ENCODE results near the gene DOCK4.
A peak's percentile ranks its signal among the peaks of the same experiment; 100 is the strongest.
"Not testable (repeated sequence)": the region's sequence is repeated elsewhere in the genome, so short reads cannot be mapped to it uniquely, and the experiment has no call there.

The DOCK4 gene

GRCh38 chr7:111911166-111911961, 294.8 kb downstream of the DOCK4 start:
- H3K27me3 ChIP-seq (ENCODE audit: insufficient read depth, poor library complexity, severe bottlenecking) = no peaks in the 10 kb centered on the region
- TF ChIP-seq, protein P1, sequence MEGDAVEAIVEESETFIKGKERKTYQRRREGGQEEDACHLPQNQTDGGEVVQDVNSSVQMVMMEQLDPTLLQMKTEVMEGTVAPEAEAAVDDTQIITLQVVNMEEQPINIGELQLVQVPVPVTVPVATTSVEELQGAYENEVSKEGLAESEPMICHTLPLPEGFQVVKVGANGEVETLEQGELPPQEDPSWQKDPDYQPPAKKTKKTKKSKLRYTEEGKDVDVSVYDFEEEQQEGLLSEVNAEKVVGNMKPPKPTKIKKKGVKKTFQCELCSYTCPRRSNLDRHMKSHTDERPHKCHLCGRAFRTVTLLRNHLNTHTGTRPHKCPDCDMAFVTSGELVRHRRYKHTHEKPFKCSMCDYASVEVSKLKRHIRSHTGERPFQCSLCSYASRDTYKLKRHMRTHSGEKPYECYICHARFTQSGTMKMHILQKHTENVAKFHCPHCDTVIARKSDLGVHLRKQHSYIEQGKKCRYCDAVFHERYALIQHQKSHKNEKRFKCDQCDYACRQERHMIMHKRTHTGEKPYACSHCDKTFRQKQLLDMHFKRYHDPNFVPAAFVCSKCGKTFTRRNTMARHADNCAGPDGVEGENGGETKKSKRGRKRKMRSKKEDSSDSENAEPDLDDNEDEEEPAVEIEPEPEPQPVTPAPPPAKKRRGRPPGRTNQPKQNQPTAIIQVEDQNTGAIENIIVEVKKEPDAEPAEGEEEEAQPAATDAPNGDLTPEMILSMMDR (IDR thresholded peaks at IDR 0.05; ENCODE audit: poor library complexity, severe bottlenecking) = no peak
- peaks cover 11% of the 10 kb centered on the region; the same call in 1 of the 2 replicates for H3K36me3 ChIP-seq (ENCODE audit: low read depth)
- H3K27ac ChIP-seq (ENCODE audit: poor library complexity, severe bottlenecking) = no peak overlapping the region
- DNase-seq (ENCODE audit: low spot score) = no peak
- H3K9me3 ChIP-seq (ENCODE audit: severe bottlenecking) = no peaks in the 10 kb centered on the region
- H3K4me1 ChIP-seq (ENCODE audit: insufficient read depth, poor library complexity, severe bottlenecking) = no peaks in the 10 kb centered on the region
- no peak overlapping the region for H3K4me3 ChIP-seq (ENCODE audit: severe bottlenecking)
- no peak for ATAC-seq (ENCODE audit: low read depth)

DNA sequence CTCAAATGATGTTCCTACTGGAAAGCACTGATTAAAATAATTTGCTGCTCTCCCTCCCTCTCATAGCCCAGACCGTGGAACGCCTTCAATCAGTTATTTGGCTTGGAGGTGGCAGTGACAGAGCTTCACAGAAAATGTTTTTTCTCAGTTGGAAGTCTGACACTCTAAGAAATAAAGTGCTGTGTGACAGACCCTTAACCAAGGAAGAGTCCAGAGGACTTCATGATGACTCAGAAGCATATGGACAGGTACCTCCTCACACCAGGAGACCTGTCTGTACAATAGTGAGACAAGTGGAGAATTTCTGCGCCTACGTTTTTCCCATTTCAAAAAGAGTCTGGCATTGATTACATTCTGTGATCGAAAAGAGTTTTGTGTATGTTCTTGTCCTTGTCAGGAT, 295.5 kb downstream of the DOCK4 start:
- ATAC-seq (ENCODE audit: low read depth) (no peak), DNase-seq (ENCODE audit: low spot score) (no peak)
- Histone ChIP-seq H3K4me1 (ENCODE audit: insufficient read depth, poor library complexity, severe bottlenecking) (no peaks in the 10 kb centered on the region), H3K4me3 (ENCODE audit: severe bottlenecking) (no peak overlapping the region), H3K9me3 (ENCODE audit: severe bottlenecking) (no peaks in the 10 kb centered on the region), H3K36me3 (ENCODE audit: low read depth) (peaks cover 6% of the 10 kb centered on the region; the same call in 1 of the 2 replicates), H3K27me3 (ENCODE audit: insufficient read depth, poor library complexity, severe bottlenecking) (no peaks in the 10 kb centered on the region), H3K27ac (ENCODE audit: poor library complexity, severe bottlenecking) (no peak overlapping the region)
- TF ChIP-seq, protein P1 (IDR thresholded peaks at IDR 0.05; ENCODE audit: poor library complexity, severe bottlenecking) = no peak

- H3K27me3 ChIP-seq (ENCODE audit: insufficient read depth, poor library complexity, severe bottlenecking); H3K9me3 ChIP-seq (ENCODE audit: severe bottlenecking); ATAC-seq (ENCODE audit: low read depth); H3K4me3 ChIP-seq (ENCODE audit: severe bottlenecking); H3K4me1 ChIP-seq (ENCODE audit: insufficient read depth, poor library complexity, severe bottlenecking); H3K36me3 ChIP-seq (ENCODE audit: low read depth); DNase-seq (ENCODE audit: low spot score); H3K27ac ChIP-seq (ENCODE audit: poor library complexity, severe bottlenecking): not testable (repeated sequence)
These were observed 297.5 kb downstream of the DOCK4 start for GRCh38 chr7:111908673-111909072.

GRCh38 chr7:111903797-111904196, 302.4 kb downstream of the DOCK4 start:
- DNase-seq (ENCODE audit: low spot score) (no peak), ATAC-seq (ENCODE audit: low read depth) (peak; percentile 99)
- H3K4me3 ChIP-seq (ENCODE audit: severe bottlenecking) = no peak overlapping the region

GRCh38 chr7:111903016-111903415, 303.2 kb downstream of the DOCK4 start:
- no peaks in the 10 kb centered on the region for H3K9me3 ChIP-seq (ENCODE audit: severe bottlenecking)
- H3K36me3 ChIP-seq (ENCODE audit: low read depth) = peaks cover 3% of the 10 kb centered on the region; the same call in 1 of the 2 replicates
- TF ChIP-seq, protein P1 (IDR thresholded peaks at IDR 0.05; ENCODE audit: poor library complexity, severe bottlenecking) = no peak
- H3K27ac ChIP-seq (ENCODE audit: poor library complexity, severe bottlenecking) = peak overlapping the region; percentile 56
- no peak for ATAC-seq (ENCODE audit: low read depth)
- no peaks in the 10 kb centered on the region for H3K27me3 ChIP-seq (ENCODE audit: insufficient read depth, poor library complexity, severe bottlenecking)
- no peak overlapping the region for H3K4me3 ChIP-seq (ENCODE audit: severe bottlenecking)
- H3K4me1 ChIP-seq (ENCODE audit: insufficient read depth, poor library complexity, severe bottlenecking) = peaks cover 15% of the 10 kb centered on the region
- DNase-seq (ENCODE audit: low spot score) = no peak

More at GRCh38 chr7:111903797-111904196, 302.4 kb downstream of the DOCK4 start:
- Histone ChIP-seq H3K36me3 (ENCODE audit: low read depth) (peaks cover 3% of the 10 kb centered on the region; the same call in 1 of the 2 replicates), H3K4me1 (ENCODE audit: insufficient read depth, poor library complexity, severe bottlenecking) (peaks cover 15% of the 10 kb centered on the region), H3K9me3 (ENCODE audit: severe bottlenecking) (no peaks in the 10 kb centered on the region), H3K27me3 (ENCODE audit: insufficient read depth, poor library complexity, severe bottlenecking) (no peaks in the 10 kb centered on the region), H3K27ac (ENCODE audit: poor library complexity, severe bottlenecking) (peak overlapping the region; percentile 56)
- TF ChIP-seq, protein P1 (IDR thresholded peaks at IDR 0.05; ENCODE audit: poor library complexity, severe bottlenecking) = no peak

Data from RWPE2 (cell line).